ENCODE data around the gene GPD2. TPM values are rescaled to one million over a fixed set of nuclear protein-coding genes. Genes with fewer than 3 reads are reported as not detected.

The GPD2 gene
- total RNA-seq, 1 donor from 2014 or later, result 25.3 TPM

DNA sequence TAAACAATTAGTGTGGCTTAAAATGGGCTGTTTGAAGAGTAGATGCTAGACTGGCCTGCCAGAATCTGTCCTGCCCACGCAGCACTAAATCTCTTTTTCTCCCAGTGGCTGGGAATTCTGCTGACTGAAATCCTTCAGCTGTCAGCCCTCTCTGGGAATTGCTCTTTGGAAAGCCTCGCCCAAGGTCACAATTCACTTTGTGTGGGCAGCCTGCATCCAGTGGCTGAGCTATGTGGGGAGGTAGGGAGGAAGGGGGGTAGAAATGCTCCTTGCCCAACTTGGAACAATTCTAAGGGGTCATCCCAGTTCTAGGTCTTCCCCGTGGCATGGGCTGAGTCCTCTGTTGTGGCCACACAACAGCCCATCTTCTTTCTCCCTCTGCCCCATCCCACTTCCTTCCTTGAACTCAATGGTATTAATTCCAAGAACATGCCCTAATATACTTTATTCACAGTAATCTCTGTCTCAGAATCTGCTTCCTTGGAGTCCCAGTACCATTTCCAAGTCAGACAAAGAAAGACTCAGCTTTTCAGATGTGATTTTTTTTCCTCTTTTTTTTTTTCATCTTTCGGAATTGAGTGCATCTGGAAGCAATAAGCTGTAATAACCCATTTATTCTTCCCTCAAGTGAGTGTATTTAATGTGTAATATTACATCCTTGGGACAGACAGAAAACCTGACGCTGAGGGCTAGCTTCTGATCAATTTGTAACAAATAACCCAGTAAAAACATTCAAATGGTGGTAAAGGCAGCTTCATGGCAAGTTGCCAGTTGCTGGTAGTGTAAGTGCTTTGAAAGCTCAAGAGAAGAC lies 189.4 kb downstream of the GPD2 start:
- TF ChIP-seq, protein P1, sequence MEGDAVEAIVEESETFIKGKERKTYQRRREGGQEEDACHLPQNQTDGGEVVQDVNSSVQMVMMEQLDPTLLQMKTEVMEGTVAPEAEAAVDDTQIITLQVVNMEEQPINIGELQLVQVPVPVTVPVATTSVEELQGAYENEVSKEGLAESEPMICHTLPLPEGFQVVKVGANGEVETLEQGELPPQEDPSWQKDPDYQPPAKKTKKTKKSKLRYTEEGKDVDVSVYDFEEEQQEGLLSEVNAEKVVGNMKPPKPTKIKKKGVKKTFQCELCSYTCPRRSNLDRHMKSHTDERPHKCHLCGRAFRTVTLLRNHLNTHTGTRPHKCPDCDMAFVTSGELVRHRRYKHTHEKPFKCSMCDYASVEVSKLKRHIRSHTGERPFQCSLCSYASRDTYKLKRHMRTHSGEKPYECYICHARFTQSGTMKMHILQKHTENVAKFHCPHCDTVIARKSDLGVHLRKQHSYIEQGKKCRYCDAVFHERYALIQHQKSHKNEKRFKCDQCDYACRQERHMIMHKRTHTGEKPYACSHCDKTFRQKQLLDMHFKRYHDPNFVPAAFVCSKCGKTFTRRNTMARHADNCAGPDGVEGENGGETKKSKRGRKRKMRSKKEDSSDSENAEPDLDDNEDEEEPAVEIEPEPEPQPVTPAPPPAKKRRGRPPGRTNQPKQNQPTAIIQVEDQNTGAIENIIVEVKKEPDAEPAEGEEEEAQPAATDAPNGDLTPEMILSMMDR (conservative IDR thresholded peaks at IDR 0.05), result no peak
- Mint-ChIP-seq H3K27ac (no peak overlapping the region), H3K9me3 (peaks cover 5% of the 10 kb centered on the region), H3K36me3 (no peaks in the 10 kb centered on the region), H3K4me1 (ENCODE audit: unreplicated experiment) (peaks cover 13% of the 10 kb centered on the region), H3K27me3 (no peaks in the 10 kb centered on the region), H3K4me3 (no peak overlapping the region)
- DNase-seq (ENCODE audit: extremely low spot score, unreplicated experiment), result no peak

DNA sequence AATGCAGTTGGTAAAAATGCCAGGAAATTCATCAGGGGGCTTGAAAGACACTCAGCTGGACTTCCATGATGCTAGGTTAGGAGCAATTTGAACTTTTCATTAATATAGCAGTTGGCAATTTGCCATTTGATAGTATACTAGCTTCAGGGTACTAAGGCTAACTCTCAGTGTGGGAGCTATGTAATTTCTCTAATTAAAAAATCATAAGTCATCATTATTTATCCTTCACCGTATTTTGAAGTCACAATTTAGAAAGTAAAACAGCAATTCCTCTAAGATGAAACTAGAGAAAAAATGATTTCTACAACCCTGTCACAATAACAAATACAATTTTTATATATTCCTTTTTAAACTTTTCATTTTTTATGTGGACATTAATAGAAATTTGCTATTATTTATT lies 190.8 kb downstream of the GPD2 start:
- H3K36me3 Mint-ChIP-seq, result no peaks in the 10 kb centered on the region
- no peak overlapping the region for H3K4me3 Mint-ChIP-seq
- H3K9me3 Mint-ChIP-seq, result peaks cover 5% of the 10 kb centered on the region
- TF ChIP-seq, protein P1 (conservative IDR thresholded peaks at IDR 0.05), result no peak
- no peaks in the 10 kb centered on the region for H3K27me3 Mint-ChIP-seq
- H3K4me1 Mint-ChIP-seq (ENCODE audit: unreplicated experiment), result peaks cover 13% of the 10 kb centered on the region
- no peak overlapping the region for H3K27ac Mint-ChIP-seq
- DNase-seq (ENCODE audit: extremely low spot score, unreplicated experiment), result no peak

DNA sequence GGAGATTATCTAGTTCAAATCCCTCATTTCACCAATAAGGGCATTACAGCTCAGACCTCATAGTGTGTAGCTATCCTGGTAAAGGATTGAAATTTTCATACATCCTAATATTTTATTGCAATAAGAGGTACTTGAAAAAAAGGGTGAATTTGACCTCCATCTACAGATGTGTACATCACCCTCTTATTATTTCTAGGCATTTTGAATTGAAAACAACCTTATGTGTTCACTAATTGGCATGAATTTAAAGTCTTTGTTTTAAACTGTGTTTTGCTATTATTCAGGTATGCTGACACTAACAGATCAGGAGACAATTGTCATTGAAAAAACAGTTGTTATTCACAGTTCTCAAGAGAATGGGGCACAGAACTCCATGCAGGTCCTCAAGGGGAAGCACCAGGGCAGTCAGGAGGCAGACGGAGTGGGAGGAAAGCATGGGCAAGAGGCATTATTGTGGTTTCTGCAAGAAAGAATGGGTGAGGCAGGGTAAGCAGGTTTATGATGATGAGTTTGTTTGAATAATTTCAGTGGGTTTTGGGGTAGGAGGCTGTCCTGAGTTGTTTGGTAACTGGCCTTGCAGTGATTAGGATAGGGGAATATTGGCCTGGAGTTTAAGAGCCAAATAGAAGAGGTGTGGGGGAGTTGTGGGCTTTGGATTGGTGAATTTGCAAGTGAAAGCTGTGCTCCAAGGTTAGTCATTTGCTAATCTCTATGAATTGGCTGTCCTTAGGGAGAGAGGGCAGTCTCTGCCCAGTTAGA lies 194.6 kb downstream of the GPD2 start:
- Mint-ChIP-seq H3K9me3 (no peaks in the 10 kb centered on the region), H3K4me1 (ENCODE audit: unreplicated experiment) (peaks cover 8% of the 10 kb centered on the region), H3K36me3 (no peaks in the 10 kb centered on the region), H3K27me3 (peaks cover 6% of the 10 kb centered on the region), H3K27ac (no peak overlapping the region), H3K4me3 (no peak overlapping the region)
- DNase-seq (ENCODE audit: extremely low spot score, unreplicated experiment), result no peak
- TF ChIP-seq, protein P1 (conservative IDR thresholded peaks at IDR 0.05), result no peak

DNA sequence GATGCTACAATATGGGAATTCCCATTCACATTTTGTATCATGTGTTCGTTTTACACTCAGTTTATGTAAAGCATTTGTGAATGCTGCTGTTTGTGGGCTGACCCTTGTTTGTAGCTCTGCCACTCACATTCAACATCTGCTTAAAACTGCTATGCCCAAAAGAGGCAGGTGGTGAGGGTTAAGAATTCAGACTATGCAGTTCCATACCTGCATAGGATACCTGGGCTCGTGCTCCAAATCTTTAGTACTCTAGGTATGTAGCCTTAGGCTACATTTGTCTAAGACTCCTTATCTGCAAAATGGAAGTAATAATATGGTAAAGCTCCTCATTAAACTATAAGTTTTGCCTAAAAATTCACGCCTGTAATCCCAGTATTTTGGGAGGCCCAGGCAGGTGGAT lies 199.5 kb downstream of the GPD2 start:
- no peak for DNase-seq (ENCODE audit: extremely low spot score, unreplicated experiment)
- TF ChIP-seq, protein P1 (conservative IDR thresholded peaks at IDR 0.05), result no peak
- no peak overlapping the region for H3K4me3 Mint-ChIP-seq
- no peak overlapping the region for H3K27ac Mint-ChIP-seq
- H3K4me1 Mint-ChIP-seq (ENCODE audit: unreplicated experiment), result no peaks in the 10 kb centered on the region
- no peaks in the 10 kb centered on the region for H3K9me3 Mint-ChIP-seq
- no peaks in the 10 kb centered on the region for H3K36me3 Mint-ChIP-seq
- peaks cover 6% of the 10 kb centered on the region for H3K27me3 Mint-ChIP-seq

Other genes starting within 250 kb of the GPD2 start
- 4.4 and 11.0 TPM in 2 replicates for gene NR4A2, start 103.7 kb upstream of the GPD2 start, total RNA-seq (ENCODE audit: low replicate concordance)